HG02759 (cell line): ENCODE measurements around the gene UBE2D1.
"Not testable (repeated sequence)": the region's sequence is repeated elsewhere in the genome, so short reads cannot be mapped to it uniquely, and the experiment has no call there.

ENCODE experiments used
- ATAC-seq: cut with Tn5 transposase; IDR thresholded peaks from one replicate; pipeline ENCODE4 v1.9.1; 2021; ENCODE audit warnings: mild to moderate bottlenecking, moderate library complexity; ENCODE audit not compliant: unreplicated experiment

The UBE2D1 gene

DNA sequence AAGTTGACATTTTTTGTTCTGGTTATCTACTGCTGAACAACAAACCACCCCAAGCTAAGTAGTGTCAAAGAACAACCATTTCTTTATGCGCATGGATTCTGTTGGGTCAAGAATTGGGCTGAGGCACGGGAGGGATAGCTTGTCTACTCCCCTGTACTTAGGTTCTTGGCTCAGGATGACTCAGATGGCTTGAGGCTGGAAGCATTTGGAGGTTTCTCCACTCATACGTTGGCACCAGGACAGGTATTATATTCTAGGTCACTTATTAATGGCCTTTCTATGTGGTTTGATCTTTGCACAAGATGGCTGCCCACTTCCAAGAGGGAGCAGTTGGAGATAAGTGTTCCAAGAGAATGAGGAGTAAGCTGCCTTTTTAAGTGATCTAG lies 38.6 kb downstream of the UBE2D1 start:
- ATAC-seq, result peak; percentile 22

DNA sequence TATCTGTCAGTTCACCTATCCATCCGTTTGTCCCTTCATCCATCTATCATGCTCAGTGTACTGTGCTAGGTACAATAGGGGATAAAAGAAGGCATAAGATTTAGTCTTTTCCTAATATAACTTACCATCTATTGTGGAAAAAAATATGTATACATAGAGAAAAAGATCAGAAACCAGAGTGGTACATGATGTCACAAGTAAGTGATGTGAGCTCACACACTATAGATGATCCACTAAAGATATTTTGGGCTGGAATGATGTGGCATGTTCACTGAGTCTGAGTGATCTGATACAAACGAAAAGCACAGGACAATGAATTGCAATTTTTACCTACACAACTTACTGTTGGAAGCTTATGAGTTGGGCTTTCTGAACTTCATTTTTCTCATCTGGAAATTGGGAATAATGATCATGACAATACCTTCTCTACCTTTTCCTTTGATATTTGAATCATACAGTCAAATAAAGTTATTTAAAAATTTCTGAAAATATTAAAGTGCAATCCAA lies 47.7 kb downstream of the UBE2D1 start:
- no peak for ATAC-seq

DNA sequence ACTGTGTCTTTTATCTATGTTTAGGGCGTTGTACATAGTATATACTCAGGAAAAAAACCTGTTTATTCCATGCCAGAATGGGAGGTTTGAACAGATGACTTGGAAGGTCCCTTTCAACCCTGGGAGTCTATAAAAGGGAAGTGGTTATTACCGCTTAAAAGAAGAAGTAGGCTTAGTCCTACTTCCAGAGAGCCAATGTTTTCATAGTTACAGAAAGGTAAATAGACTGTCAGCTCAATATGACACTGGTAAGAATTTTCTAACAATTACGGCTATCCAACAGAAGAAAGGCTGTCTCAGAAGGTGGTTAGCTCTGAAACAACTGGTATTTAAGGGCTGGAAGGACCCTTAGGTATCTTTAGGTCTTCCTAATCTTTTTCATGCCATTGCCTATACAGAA lies 49.3 kb downstream of the UBE2D1 start:
- peak; percentile 47 for ATAC-seq

DNA sequence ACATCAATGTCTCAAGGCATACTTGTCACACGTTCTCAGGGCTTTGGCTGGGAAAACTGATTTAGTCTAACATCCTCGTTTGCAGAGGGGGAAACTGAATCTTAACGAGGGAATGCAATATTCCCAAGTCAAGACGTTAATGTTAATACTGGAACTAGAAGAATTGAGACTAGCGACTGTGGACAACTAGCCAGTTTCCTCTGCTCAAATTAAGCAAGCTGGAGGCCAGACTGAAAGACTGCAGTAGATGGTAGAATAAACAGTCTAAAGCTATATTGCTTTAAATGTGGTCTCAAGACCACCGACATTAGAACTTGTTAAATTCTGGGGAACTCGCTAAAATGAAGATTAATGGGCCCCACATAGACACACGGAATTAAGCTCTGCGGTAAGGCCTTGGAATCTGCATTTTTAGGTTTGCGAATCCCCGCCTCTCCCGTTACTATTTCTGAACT lies 49.8 kb downstream of the UBE2D1 start:
- no peak for ATAC-seq

DNA sequence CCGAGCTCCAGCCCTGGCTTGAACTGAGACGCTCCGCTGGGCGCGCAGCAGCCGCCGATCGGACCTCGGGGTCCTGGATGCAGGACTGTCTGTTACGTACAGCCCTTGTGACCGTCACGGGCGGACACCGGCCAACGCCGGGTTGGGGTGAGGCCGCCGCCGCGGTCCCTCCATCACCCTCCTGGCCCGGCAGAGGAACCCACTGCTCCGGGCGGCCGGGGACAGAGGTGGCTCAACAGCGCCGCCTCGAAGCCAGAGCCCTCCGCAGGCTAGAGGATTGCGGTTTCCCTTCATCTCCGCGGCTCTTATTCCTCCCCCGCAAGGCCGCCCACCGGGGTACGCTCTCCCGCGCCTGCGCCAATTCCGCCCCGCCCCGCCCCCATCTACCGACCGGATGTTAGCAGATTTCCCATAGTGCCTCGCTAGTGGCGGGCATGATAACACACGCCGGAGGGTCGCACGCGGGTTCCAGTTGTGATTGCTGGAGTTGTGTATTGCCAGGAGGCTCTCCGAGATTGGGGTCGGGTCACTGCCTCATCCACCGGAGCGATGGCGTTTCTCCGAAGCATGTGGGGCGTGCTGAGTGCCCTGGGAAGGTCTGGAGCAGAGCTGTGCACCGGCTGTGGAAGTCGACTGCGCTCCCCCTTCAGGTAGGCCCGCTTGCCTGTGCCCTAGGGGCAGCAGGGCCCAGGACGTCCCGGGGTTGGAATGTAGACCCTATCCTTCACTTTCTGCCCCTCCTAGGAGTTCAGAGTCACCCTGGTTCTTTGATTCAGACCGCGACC lies 50.4 kb downstream of the UBE2D1 start, which contains the start of gene TFAM:
TSS of gene TFAM (plus strand) at position 412 of the 785 bp plus-strand sequence. CDS start at position 550, 138 bp downstream.
- ATAC-seq, result peak; percentile 88

DNA sequence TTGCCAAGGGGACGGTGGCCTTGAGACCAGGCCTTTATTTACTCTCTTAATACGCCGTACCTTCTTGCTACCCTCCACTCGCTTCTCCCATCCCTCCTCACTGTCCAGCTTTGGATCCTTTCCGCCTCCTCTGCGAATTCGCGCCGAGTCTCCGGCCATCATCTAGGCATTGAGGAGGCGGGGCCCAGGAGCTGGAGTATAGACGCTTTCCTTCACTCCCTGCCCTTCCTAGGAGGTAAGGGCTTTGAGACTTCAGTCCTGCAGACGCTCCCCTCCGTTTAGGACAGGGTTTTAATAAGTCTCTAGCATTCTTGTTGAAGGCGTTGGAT lies 50.9 kb downstream of the UBE2D1 start:
- peak; percentile 5 for ATAC-seq

DNA sequence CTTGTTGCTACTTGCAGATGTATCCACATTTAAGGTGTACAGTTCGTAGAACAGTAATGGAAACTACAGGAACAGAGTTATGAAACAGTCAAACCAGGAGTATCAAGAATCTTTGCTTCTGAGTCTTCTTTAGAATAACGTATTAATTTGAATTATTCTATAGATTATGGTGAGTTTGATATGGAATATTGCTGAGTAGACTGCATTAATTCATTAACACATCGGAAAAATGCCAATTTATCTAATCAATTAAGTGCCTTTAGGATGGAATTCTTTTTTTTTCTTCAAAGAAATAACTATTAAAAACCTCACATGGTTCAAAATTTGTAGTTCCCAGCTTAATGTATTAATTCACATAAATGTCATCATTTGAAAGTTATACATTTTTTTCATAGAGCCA lies 54.2 kb downstream of the UBE2D1 start:
- ATAC-seq, result no peak

DNA sequence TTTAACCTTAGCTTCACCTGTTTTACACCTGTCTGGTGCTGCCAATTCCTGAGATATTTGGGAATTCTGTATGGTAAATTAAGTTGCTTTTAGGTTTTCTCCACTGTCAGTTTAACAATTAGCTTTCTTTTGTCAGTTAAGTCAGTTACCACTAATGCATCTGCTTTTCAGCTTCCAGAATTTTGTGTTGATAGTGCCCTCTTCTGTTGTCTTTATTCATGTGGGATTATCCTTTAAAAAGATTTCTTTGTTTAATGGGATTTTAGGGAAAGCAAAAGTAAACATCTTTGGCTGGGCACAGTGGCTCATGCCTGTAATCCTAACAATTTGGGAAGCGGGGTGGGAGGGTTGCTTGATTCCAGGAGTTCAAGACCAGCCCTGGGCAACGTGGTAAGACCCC lies 58.5 kb downstream of the UBE2D1 start:
- no peak for ATAC-seq

DNA sequence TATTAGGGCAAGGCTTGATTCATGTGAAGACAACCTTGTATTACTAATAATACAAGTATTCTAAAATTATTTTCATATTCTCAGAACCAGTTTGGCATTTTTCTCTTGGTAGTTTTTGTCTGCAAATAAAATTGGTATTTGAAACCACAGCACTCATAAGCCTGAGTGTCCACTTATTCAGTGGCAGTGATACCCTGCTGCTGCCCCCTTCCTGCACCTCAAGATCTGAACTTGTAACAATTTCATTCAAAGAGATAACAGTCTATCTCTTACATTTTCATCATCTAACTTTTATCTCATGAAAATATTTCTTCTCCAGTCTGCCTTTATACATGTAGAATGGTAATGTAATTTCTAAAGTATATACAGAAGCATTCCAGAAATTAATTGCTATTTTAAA lies 59.7 kb downstream of the UBE2D1 start:
- ATAC-seq, result no peak

DNA sequence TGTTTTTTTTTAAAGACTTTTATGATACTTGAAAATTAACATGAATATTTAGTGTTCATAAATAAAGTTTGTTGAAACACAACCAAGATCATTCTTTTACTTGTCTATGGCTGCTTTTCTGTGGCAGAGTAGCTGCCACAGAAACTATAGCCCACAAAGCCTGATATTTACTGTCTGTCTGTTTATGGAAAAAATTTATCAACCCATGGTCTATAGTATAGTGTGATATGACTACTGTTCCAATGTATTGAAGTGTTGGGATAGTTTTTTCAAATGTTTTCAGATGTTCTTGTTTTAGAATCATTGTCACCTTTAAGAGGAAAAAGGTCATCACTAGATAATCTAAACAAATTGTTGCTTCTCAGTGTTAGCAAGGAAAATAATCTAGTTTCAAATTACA lies 61.3 kb downstream of the UBE2D1 start:
- no peak for ATAC-seq

DNA sequence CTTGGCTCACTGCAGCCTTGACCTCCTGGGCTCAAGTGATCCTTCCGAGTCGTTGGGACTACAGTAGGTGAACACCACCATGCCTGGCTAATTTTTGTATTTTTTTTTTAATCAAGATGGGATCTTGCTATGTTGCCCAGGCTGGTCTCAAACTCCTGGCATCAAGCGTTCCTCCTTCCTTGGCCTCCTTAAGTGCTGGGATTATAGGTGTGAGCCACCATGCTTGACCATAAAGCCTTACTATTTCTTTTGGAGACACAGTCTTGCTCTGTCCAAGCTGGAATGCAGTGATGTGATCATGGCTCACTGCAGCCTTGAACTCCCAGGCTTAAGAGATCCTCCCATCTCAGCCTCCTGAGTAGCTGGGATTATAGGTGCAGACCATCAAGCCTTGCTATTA lies 63.0 kb downstream of the UBE2D1 start:
- no peak for ATAC-seq

DNA sequence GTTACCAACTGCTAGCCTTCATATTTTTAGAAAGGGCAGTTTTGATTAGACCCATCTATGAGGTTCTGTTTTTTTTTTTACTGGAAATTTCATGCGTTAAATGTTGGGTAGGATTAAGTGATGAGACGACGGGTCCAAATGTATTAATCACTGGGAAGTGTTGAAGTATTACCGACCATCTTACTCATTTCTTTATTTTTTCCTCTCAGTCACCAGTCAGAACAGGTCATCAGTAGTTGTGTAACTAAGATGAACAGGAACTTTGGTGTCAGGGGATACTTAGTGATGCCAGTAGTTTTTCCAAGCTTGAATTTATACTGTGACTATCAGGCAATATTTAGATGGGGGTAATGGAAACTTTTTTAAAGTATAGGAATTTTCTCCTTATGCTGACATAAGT lies 64.6 kb downstream of the UBE2D1 start:
- ATAC-seq, result no peak

DNA sequence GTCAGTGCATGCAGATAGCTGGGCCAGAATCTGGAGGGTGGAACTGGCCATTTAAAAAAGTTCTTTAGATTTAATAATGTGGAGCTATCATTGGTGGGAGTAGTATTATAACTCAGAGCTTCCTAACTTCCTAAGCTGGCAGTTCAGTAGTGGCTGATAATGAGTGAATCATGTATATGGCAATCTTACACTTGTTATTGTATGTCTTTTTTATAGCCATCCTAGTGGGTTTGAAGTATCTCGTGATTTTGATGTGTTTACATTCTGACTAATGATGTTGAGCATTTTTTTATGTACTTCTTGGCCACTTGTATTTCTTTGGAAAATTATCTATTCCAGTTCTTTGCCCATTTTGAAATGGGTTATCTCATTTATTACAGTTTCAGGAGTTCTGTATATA lies 65.8 kb downstream of the UBE2D1 start:
- ATAC-seq, result no peak

DNA sequence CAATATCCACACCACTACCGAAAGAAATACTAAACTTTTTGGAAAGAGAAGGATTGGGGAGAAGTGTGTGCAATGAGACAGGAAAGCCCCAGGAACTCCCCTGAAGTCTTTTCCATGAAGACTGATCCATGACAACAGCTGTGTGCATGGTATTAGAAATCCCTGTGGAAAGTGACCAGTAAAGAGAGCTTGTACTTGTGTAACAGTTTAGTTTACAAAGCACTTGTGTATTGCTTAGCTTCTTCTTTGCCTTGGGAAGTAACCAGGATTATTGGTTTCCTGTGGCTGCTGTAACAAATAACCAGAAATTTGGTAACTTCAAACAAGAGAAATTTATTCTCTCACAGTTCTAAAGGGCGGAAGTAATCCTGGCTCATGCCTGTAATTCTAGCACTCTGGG lies 69.2 kb downstream of the UBE2D1 start:
- no peak for ATAC-seq

DNA sequence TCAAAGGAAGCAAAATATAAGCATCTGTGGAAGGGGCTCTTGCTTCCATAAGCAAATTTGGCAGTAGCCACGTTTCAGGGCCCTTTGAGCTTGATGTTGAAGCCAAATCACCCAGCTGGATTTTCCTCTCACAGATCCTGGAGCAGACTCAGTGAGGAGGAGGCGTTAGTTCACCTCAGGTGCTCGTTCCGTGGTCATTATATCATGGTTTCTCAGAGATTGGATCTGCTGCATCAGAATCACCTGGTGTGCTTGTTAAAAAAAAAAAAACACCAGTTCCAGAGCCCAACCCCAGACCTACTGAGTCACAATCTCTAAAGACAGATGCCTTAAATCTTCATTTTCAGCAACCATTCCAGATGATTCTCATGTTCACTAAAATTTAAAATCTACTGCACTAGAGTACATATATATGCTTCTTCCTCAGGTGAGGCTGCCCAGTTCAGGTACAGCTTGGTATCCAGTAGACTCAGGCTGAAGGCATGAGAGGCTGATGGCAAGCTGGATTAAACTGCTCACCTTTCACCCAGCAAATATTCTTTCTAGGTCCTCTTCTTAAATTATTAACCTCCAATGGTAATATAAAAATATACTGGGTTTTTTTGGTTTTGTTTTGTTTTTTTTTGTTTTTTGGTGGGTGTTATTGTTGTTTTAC lies 75.3 kb downstream of the UBE2D1 start:
- ATAC-seq, result no peak

DNA sequence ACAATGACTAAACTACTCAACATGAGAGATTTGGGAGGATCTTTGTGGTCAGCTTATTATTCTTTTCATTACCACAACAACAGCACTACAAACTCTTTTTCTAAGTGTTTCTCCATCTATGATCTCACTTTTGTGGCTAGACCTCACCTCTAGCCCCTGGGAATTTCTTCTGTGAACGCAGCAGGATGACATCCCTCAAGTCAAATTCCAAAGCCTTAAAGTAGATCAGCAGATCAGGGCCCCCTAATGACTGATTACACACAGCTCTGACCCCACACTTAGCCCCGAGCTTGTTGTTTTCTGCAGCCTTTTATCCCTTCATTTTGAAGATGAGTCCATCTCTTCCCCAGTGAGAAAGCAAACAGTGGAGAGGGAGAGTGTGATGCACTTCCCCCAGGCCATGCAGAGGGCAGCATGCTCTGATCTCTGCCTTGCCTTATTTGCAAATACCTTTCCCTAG lies 77.7 kb downstream of the UBE2D1 start:
- ATAC-seq, result no peak

DNA sequence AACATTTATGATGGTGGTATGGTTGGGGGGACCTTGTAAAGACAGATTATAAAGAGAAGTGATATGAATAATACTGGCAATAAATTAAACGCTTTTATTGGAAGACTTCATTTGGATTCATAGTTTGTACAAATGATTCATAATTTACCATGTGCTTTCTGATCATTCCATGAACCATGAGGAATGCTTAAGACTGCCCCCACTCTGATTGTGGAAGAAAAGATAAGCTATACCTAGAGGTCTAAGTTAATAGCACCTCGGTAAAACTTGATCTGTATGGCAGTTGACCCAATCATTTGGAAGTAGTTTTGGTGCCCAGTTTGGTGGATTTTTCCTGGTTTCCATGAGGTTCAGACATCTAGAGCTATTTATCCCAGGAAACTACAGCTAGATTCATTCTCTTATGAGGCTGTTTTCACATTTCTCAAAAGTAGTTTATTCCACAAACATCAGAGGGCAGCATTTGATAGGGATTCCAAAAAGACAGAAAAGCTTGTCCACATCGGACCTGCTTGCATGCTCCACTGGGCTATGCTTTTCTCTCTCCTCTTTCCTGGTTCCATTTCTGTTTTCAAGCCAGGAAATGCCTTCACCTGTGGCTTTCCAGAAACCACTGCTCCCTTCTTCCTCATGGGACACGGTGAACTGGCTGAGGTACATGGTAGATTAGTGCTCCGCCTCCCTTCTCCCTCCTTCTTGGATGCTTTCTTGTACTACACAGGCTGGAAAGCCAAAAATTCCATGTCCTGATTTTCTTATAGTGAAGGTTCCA lies 79.7 kb downstream of the UBE2D1 start:
- no peak for ATAC-seq

DNA sequence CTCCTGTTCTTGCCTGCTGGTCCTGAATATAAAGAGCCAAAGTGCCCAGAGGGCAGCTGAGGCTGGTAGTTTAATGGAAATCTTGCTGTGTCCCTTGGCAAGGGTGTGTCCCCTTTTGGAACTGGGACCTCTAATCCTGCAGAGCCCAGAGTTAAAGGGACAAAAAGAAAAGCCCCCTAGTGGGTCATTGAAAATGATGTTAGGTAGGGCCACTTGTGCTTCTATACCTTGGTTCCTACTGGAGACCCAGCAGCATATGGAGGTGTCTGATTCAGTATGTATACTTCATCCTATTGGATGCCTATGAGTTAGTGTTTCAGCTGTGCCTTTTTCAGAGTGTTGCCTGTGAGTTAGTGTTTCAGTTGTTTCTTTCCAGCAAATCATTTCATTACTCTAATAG lies 81.0 kb downstream of the UBE2D1 start:
- ATAC-seq, result no peak

DNA sequence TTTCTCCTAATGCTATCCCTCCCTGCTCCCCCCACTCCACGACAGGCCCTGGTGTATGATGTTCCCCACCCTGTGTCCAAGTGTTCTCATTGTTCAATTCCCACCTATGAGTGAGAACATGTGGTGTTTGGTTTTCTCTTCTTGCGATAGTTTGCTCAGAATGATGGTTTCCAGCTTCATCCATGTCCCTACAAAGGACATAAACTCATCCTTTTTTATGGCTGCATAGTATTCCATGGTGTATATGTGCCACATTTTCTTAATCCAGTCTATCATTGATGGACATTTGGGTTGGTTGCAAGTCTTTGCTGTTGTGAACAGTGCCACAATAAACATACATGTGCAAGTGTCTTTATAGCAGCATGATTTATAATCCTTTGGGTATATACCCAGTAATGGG lies 83.1 kb downstream of the UBE2D1 start:
- not testable (repeated sequence) for ATAC-seq
